Endothelial cell of umbilical vein (primary cell): Measurements from ENCODE around the gene JARID2.

Experiments
- CTCF ChIP-seq, 2 donors: IDR thresholded peaks; 1 replicate in 1 of 2; 2 replicates in 1 of 2; pipeline ENCODE4 v1.5.1; 2011; ENCODE audit warnings: low read length in 2 of 2, mild to moderate bottlenecking in 2 of 2, moderate library complexity in 2 of 2, control low read depth in 1 of 2, inconsistent platforms in 1 of 2, low read depth in 1 of 2; ENCODE audit not compliant: insufficient read depth in 1 of 2; ENCODE audit errors: extremely low read depth in 1 of 2
- EZH2 ChIP-seq: IDR thresholded peaks from 2 replicates; pipeline ENCODE4 v1.6.1; 2012; ENCODE audit warnings: borderline replicate concordance, low read depth, mild to moderate bottlenecking, moderate library complexity, low read length, inconsistent platforms; ENCODE audit not compliant: severe bottlenecking
- POLR2A ChIP-seq: IDR thresholded peaks from 2 replicates; pipeline ENCODE4 v1.6.1; 2012; ENCODE audit warnings: low read depth, mild to moderate bottlenecking, control low read depth, low read length

GRCh38 chr6:15252195-15252594, 6.3 kb downstream of the JARID2 start:
- TF ChIP-seq POLR2A = no peak
- no peak for TF ChIP-seq EZH2
- no peak for TF ChIP-seq CTCF (IDR thresholded peaks at IDR 0.05; ENCODE audit: extremely low read depth in 1 of 2, insufficient read depth in 1 of 2, low read depth in 1 of 2, low read length in 2 of 2)
